ENCODE results near the gene ENTHD1.

GRCh38 chr22:39732625-39733024 is 160.9 kb downstream of the ENTHD1 start:
- no peak for TF ChIP-seq CTCF (IDR thresholded peaks at IDR 0.05 in 8 of 11, conservative IDR thresholded peaks at IDR 0.05 in 3 of 11)
- no peak for TF ChIP-seq POLR2A (IDR thresholded peaks at IDR 0.05)
